ENCODE results near the gene LTBP1.
"Not testable (repeated sequence)": the region's sequence is repeated elsewhere in the genome, so short reads cannot be mapped to it uniquely, and the experiment has no call there.

LTBP1 gene

GRCh38 chr2:32946314-32947075 lies at the start of gene LTBP1:
LTBP1 (plus strand) TSS chr2:32946953; CDS start chr2:32947325, 372 bp downstream.
- DNase-seq (ENCODE audit: extremely low read depth in 1 of 2, low read depth in 1 of 2): peak in 1 of 2 donors; percentile 52

- DNase-seq (ENCODE audit: extremely low read depth in 1 of 2, low read depth in 1 of 2): no peak
Measured at GRCh38 chr2:32900246-32900973, 46.3 kb upstream of the LTBP1 start.

- no peak for DNase-seq (ENCODE audit: extremely low read depth in 1 of 2, low read depth in 1 of 2)
Measured at GRCh38 chr2:32901313-32901712, 45.4 kb upstream of the LTBP1 start.

GRCh38 chr2:32902174-32902573 lies 44.6 kb upstream of the LTBP1 start:
- DNase-seq (ENCODE audit: extremely low read depth in 1 of 2, low read depth in 1 of 2): no peak

GRCh38 chr2:32902986-32903385 lies 43.8 kb upstream of the LTBP1 start:
- no peak for DNase-seq (ENCODE audit: extremely low read depth in 1 of 2, low read depth in 1 of 2)

- no peak for DNase-seq (ENCODE audit: extremely low read depth in 1 of 2, low read depth in 1 of 2)
Measured at GRCh38 chr2:32904074-32904473, 42.7 kb upstream of the LTBP1 start.

GRCh38 chr2:32904751-32905150 lies 42.0 kb upstream of the LTBP1 start:
- no peak for DNase-seq (ENCODE audit: extremely low read depth in 1 of 2, low read depth in 1 of 2)

GRCh38 chr2:32905270-32905669 lies 41.5 kb upstream of the LTBP1 start:
- DNase-seq (ENCODE audit: extremely low read depth in 1 of 2, low read depth in 1 of 2): no peak

- no peak for DNase-seq (ENCODE audit: extremely low read depth in 1 of 2, low read depth in 1 of 2)
Measured at GRCh38 chr2:32910883-32911598, 35.7 kb upstream of the LTBP1 start.

- no peak for DNase-seq (ENCODE audit: extremely low read depth in 1 of 2, low read depth in 1 of 2)
Measured at GRCh38 chr2:32915694-32916093, 31.1 kb upstream of the LTBP1 start.

- no peak for DNase-seq (ENCODE audit: extremely low read depth in 1 of 2, low read depth in 1 of 2)
Measured at GRCh38 chr2:32918774-32919173, 28.0 kb upstream of the LTBP1 start.

- not testable (repeated sequence) for DNase-seq (ENCODE audit: extremely low read depth in 1 of 2, low read depth in 1 of 2)
Measured at GRCh38 chr2:32919901-32920300, 26.9 kb upstream of the LTBP1 start.

GRCh38 chr2:32921486-32921885 lies 25.3 kb upstream of the LTBP1 start:
- not testable (repeated sequence) for DNase-seq (ENCODE audit: extremely low read depth in 1 of 2, low read depth in 1 of 2)

GRCh38 chr2:32922501-32922900 lies 24.3 kb upstream of the LTBP1 start:
- DNase-seq (ENCODE audit: extremely low read depth in 1 of 2, low read depth in 1 of 2): no peak

- DNase-seq (ENCODE audit: extremely low read depth in 1 of 2, low read depth in 1 of 2): no peak
Measured at GRCh38 chr2:32923109-32923508, 23.6 kb upstream of the LTBP1 start.

- DNase-seq (ENCODE audit: extremely low read depth in 1 of 2, low read depth in 1 of 2): no peak
Measured at GRCh38 chr2:32925283-32925815, 21.4 kb upstream of the LTBP1 start.

- no peak for DNase-seq (ENCODE audit: extremely low read depth in 1 of 2, low read depth in 1 of 2)
Measured at GRCh38 chr2:32925976-32926707, 20.6 kb upstream of the LTBP1 start.

GRCh38 chr2:32926708-32927084 lies 20.1 kb upstream of the LTBP1 start:
- DNase-seq (ENCODE audit: extremely low read depth in 1 of 2, low read depth in 1 of 2): no peak

GRCh38 chr2:32930436-32930835 lies 16.3 kb upstream of the LTBP1 start:
- DNase-seq (ENCODE audit: extremely low read depth in 1 of 2, low read depth in 1 of 2): no peak

- DNase-seq (ENCODE audit: extremely low read depth in 1 of 2, low read depth in 1 of 2): no peak
Measured at GRCh38 chr2:32931519-32931918, 15.2 kb upstream of the LTBP1 start.

All from stimulated activated CD8-positive, alpha-beta memory T cell treated with anti-CD3 and anti-CD28 coated beads, Interleukin-7, amount 100 ng/mL, for 48 hours (primary cell).